Hematopoietic multipotent progenitor cell (in vitro differentiated cells): ENCODE data around the gene SLC30A7. TPM values are rescaled to one million over a fixed set of nuclear protein-coding genes. Genes with fewer than 3 reads are reported as not detected.
A peak's percentile ranks its signal among the peaks of the same experiment; 100 is the strongest.

Source experiments
- DNase-seq, 3 donors: peaks; one replicate each; pipeline ENCODE4 v3.0.0-alpha.2; 2011 to 2015; ENCODE audit warnings: low read depth in 2 of 3, low spot score in 2 of 3
- total RNA-seq: library from RNA; depleted of rRNA; stranded (reverse); fragments of >200 nt; gene quantifications from one replicate; pipeline ENCODE4 v1.2.3, GENCODE V29; 2012

SLC30A7 gene
- total RNA-seq, 1 donor: 14.5 TPM

GRCh38 chr1:101022294-101022693 lies 126.4 kb downstream of the SLC30A7 start:
- no peak for DNase-seq

- DNase-seq: no peak
Observed at GRCh38 chr1:101025283-101025656, 129.4 kb downstream of the SLC30A7 start.

GRCh38 chr1:101025657-101026429 lies 130.0 kb downstream of the SLC30A7 start, which contains the start of gene DPH5:
Gene DPH5 (minus strand): TSS chr1:101025784. CDS start chr1:101025443, 341 bp downstream.
- peak; percentile 47 to 87 (median 85) for DNase-seq

- DNase-seq: no peak
Observed at GRCh38 chr1:101026430-101026788, 130.5 kb downstream of the SLC30A7 start.

- DNase-seq: no peak
Observed at GRCh38 chr1:101027194-101027772, 131.4 kb downstream of the SLC30A7 start.

- no peak for DNase-seq
Observed at GRCh38 chr1:101028466-101028865, 132.6 kb downstream of the SLC30A7 start.

GRCh38 chr1:101029184-101029583 lies 133.3 kb downstream of the SLC30A7 start:
- DNase-seq: no peak

GRCh38 chr1:101030881-101031280 lies 135.0 kb downstream of the SLC30A7 start:
- peak in 1 of 3 donors; percentile 34 for DNase-seq

Other genes starting within 250 kb of the SLC30A7 start
- gene VCAM1, start 176.3 kb upstream of the SLC30A7 start, total RNA-seq: under 0.01 TPM
- gene EXTL2, start 1.2 kb upstream of the SLC30A7 start, total RNA-seq: 8.1 TPM
- 29.6 TPM for gene DPH5, start 129.7 kb downstream of the SLC30A7 start, total RNA-seq